HCT116 (cell line): ENCODE results near the gene LY86. TPM values are rescaled to one million over a fixed set of nuclear protein-coding genes. Genes with fewer than 3 reads are reported as not detected.

ENCODE experiments used
- ATAC-seq: fragments of 200-7000 bp; cut with Tn5 transposase; 2 replicates; pipeline ENCODE4 v1.9.1; 2020; ENCODE audit warnings: mild to moderate bottlenecking, moderate library complexity
- BruUV-seq: library from RNA; stranded (reverse); fragments of 400-500 nt; replicated peaks from 2 replicates; lab custom pipeline; 2021; lab: Mats Ljungman, UMichigan
- CTCF ChIA-PET: fragments of 300-600 bp; sonication (Branson Sonifier 250); formaldehyde crosslinking; loops from one replicate; lab custom pipeline; 2021; ENCODE audit warnings: antibody characterized with exemption; lab: Charles Lee
- POLR2A ChIA-PET: fragments of 300-600, 350-600 bp; sonication (Branson Sonifier 250); formaldehyde crosslinking; loops from one replicate; lab custom pipeline; 2021; ENCODE audit warnings: antibody characterized with exemption; lab: Charles Lee
- RAD21 ChIA-PET, 2 experiments: fragments of 300-600 bp; sonication (Branson Sonifier 250); formaldehyde crosslinking; loops; one replicate each; lab custom pipeline; 2023; ENCODE audit warnings: low total read pairs in 2 of 2; ENCODE audit not compliant: uncharacterized antibody in 2 of 2, unreplicated experiment in 2 of 2, low non-redundant PET in 1 of 2; lab: Charles Lee
- DNase-seq: peaks from one replicate; pipeline ENCODE4 v3.0.0-alpha.2; 2010; ENCODE audit warnings: low read depth, low spot score
- H2AFZ ChIP-seq: fragments of 200-600 bp; shearing (Covaris generic), sonication (generic); 2 replicates; pipeline ENCODE4 v1.6.1; 2017; ENCODE audit warnings: low read depth, mixed run types, mixed read lengths, antibody characterized with exemption, low read length; ENCODE audit not compliant: poor library complexity, severe bottlenecking
- H3K27ac ChIP-seq: 2 replicates; pipeline ENCODE4 v1.5.1; 2012; ENCODE audit warnings: low read depth, low read length
- H3K27me3 ChIP-seq: fragments of 200-600 bp; sonication (generic); 2 replicates; pipeline ENCODE4 v1.6.1; 2016; ENCODE audit warnings: mixed run types, low read length, mixed read lengths; ENCODE audit not compliant: insufficient read depth
- H3K36me3 ChIP-seq, 2 experiments: fragments of 200-500 bp in 1 of 2; fragments of 200-600 bp in 1 of 2; sonication (Bioruptor generic) in 1 of 2; sonication (generic) in 1 of 2; 2 replicates each; pipeline versions ENCODE4 v1.5.1 to v1.6.1; 2014 to 2016; ENCODE audit warnings: low read length in 2 of 2, inconsistent platforms in 1 of 2, mixed read lengths in 1 of 2, mixed run types in 1 of 2; ENCODE audit not compliant: insufficient read depth in 2 of 2, control insufficient read depth in 1 of 2
- H3K4me1 ChIP-seq, 2 experiments: fragments of 200-600 bp in 1 of 2; sonication (generic) in 1 of 2; 2 replicates each; pipeline versions ENCODE4 v1.5.1 to v1.6.1; 2012 to 2017; ENCODE audit warnings: low read length in 2 of 2, inconsistent platforms in 1 of 2, mild to moderate bottlenecking in 1 of 2, mixed read lengths in 1 of 2, mixed run types in 1 of 2, moderate library complexity in 1 of 2; ENCODE audit not compliant: insufficient read depth in 2 of 2, control insufficient read depth in 1 of 2
- H3K4me2 ChIP-seq: fragments of 200-600 bp; sonication (generic); 2 replicates; pipeline ENCODE4 v1.6.1; 2017; ENCODE audit warnings: mixed run types, low read length, mixed read lengths
- H3K4me3 ChIP-seq, 2 experiments: fragments of 200-600 bp in 1 of 2; sonication (generic) in 1 of 2; replicated peaks in 1 of 2; 2 replicates each; pipeline ENCODE4 v1.5.1; 2011 to 2016; ENCODE audit warnings: low read length in 2 of 2, control low read depth in 1 of 2, low read depth in 1 of 2, mild to moderate bottlenecking in 1 of 2, mixed read lengths in 1 of 2, mixed run types in 1 of 2
- H3K79me2 ChIP-seq: fragments of 200-600 bp; sonication (generic); 2 replicates; pipeline ENCODE4 v1.6.1; 2017; ENCODE audit warnings: mild to moderate bottlenecking, mixed run types, low read length, moderate library complexity, mixed read lengths; ENCODE audit not compliant: insufficient read depth
- H3K9ac ChIP-seq: fragments of 200-600 bp; sonication (generic); 2 replicates; pipeline ENCODE4 v1.6.1; 2016; ENCODE audit warnings: low read length, mixed read lengths
- H3K9me2 ChIP-seq: fragments of 200-600 bp; sonication (generic), shearing (Covaris generic); 2 replicates; pipeline ENCODE4 v1.6.1; 2017; ENCODE audit warnings: mixed run types, mild to moderate bottlenecking, moderate library complexity; ENCODE audit not compliant: insufficient read depth
- H3K9me3 ChIP-seq, 2 experiments: fragments of 200-500 bp in 1 of 2; fragments of 200-600 bp in 1 of 2; sonication (Bioruptor generic) in 1 of 2; sonication (generic) in 1 of 2; 2 replicates each; pipeline ENCODE4 v1.6.1; 2014 to 2017; ENCODE audit warnings: low read length in 2 of 2, mixed read lengths in 2 of 2, inconsistent platforms in 1 of 2, low read depth in 1 of 2, mild to moderate bottlenecking in 1 of 2, mixed run types in 1 of 2, moderate library complexity in 1 of 2; ENCODE audit not compliant: control insufficient read depth in 1 of 2, insufficient read depth in 1 of 2
- H4K20me1 ChIP-seq: fragments of 200-600 bp; sonication (generic), shearing (Covaris generic); 2 replicates; pipeline ENCODE4 v1.6.1; 2017; ENCODE audit warnings: mixed run types, mild to moderate bottlenecking, moderate library complexity; ENCODE audit not compliant: insufficient read depth
- CBX3 ChIP-seq: IDR thresholded peaks from 2 replicates; pipeline ENCODE4 v1.6.1; 2012; ENCODE audit warnings: low read depth
- CEBPB ChIP-seq: IDR thresholded peaks from 2 replicates; pipeline ENCODE4 v1.6.1; 2012; ENCODE audit warnings: low read depth
- ELF1 ChIP-seq: IDR thresholded peaks from 2 replicates; pipeline ENCODE4 v1.6.1; 2012; ENCODE audit warnings: low read depth, borderline replicate concordance
- FOSL1 ChIP-seq: IDR thresholded peaks from 2 replicates; pipeline ENCODE4 v1.6.1; 2012; ENCODE audit warnings: low read depth
- SIN3A ChIP-seq: IDR thresholded peaks from 2 replicates; pipeline ENCODE4 v1.6.1; 2012; ENCODE audit warnings: low read depth
- SP1 ChIP-seq: IDR thresholded peaks from 2 replicates; pipeline ENCODE4 v1.6.1; 2012; ENCODE audit warnings: low read depth
- ZFX ChIP-seq: fragments of 450-650 bp; IDR thresholded peaks from 2 replicates; pipeline ENCODE4 v1.6.1; 2017
- intact Hi-C: fragments of 100-400 bp; cut with micrococcal nuclease; formaldehyde crosslinking; loops from 2 replicates; pipeline ENCODE4 v1.10.0; 2022
- total RNA-seq: library from RNA; stranded (reverse); gene quantifications from one replicate; pipeline ENCODE4 v1.2.1, GENCODE V29; 2021; ENCODE audit not compliant: unreplicated experiment
- TF ChIP-seq, protein P1 (sequence below): IDR thresholded peaks from 2 replicates; pipeline ENCODE4 v1.6.1; 2011; ENCODE audit warnings: mild to moderate bottlenecking, low read length, moderate library complexity; ENCODE audit not compliant: insufficient replicate concordance; ENCODE audit errors: extremely low read depth

The LY86 gene
- total RNA-seq, 1 experiment from 2014 or later = not detected

DNA sequence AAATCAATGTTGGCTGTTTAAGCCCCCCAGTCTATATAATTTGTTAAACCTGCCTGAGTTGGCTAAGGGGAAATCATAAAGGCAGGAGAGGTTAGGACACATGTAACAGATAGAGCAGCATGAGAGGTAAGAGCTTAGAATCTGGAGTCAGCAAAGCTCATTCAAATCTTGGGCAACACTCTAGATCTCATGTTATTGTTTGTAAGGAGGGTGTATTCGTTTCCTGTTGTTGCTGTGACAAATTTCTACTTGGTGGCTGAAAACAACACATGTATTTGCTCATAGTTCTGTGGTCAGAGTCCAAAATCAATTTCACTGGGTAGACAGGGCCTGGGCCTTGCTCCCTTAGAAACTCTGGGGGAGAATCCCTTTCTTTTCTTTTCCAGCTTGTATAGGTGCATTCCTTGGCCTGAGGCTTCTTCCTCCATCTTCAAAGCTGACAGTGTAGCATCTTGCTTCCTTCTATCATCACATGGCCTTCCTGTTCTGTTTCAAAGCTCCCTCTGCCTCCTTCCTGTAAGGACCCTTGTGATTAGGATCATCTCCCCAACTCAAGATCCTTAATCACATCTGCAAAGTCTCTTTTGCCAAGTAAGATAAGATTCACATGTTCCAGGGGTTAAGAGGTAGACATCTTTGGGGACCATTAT lies 4.4 kb downstream of the LY86 start:
- ATAC-seq (no peak), DNase-seq (no peak)
- no peaks in the 10 kb centered on the region for H3K9me2 ChIP-seq
- no peaks in the 10 kb centered on the region for H4K20me1 ChIP-seq
- TF ChIP-seq CBX3 (no peak), CEBPB (no peak), ELF1 (no peak), FOSL1 (no peak), SIN3A (no peak), SP1 (no peak), ZFX (no peak)
- TF ChIP-seq, protein P1, sequence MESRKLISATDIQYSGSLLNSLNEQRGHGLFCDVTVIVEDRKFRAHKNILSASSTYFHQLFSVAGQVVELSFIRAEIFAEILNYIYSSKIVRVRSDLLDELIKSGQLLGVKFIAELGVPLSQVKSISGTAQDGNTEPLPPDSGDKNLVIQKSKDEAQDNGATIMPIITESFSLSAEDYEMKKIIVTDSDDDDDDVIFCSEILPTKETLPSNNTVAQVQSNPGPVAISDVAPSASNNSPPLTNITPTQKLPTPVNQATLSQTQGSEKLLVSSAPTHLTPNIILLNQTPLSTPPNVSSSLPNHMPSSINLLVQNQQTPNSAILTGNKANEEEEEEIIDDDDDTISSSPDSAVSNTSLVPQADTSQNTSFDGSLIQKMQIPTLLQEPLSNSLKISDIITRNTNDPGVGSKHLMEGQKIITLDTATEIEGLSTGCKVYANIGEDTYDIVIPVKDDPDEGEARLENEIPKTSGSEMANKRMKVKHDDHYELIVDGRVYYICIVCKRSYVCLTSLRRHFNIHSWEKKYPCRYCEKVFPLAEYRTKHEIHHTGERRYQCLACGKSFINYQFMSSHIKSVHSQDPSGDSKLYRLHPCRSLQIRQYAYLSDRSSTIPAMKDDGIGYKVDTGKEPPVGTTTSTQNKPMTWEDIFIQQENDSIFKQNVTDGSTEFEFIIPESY = no peak
- no peak overlapping the region for H3K27ac ChIP-seq
- no peaks in the 10 kb centered on the region for H3K79me2 ChIP-seq
- H3K4me2 ChIP-seq = no peak overlapping the region
- ChIA-PET RAD21 (no interaction called here), POLR2A (no interaction called here), CTCF (no interaction called here)
- no TSS peak for BruUV-seq
- H3K4me3 ChIP-seq = no peak overlapping the region
- no peak overlapping the region for H3K9ac ChIP-seq
- H3K9me3 ChIP-seq = no peaks in the 10 kb centered on the region
- intact Hi-C loops = no loop called here
- H2AFZ ChIP-seq = no peak overlapping the region
- H3K36me3 ChIP-seq = no peaks in the 10 kb centered on the region
- no peaks in the 10 kb centered on the region for H3K4me1 ChIP-seq
- 0 out of 2 replicates have a peak, but pooled peaks cover 4% of the 10 kb centered on the region for H3K27me3 ChIP-seq

DNA sequence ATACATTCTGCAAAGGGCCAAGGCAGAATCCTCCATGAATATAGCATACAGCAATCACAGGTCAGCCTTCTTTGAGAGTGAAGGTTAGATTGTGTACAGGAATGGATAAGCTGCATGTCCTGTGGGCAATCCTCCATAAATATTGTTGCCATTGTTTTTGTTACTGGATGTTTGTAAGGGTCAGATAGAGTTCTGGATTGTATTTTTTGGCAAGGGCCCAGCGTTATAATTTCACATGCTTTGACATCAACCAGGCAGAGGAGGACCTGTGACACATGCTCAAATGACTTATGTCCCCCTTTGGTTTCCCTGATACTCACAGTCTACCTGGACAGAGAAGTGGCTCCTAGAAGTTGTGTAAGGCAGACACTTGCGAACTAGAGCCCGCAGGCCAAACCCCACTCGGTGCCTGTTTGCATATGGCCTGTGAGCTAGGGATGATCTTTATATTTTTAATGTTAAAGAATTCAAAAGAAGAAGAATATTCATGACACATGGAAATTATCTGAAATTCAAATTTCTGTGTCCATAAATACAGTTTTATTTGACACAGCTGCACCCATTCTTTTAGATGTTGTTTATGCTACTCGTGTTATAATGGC lies 5.4 kb downstream of the LY86 start:
- H4K20me1 ChIP-seq = no peaks in the 10 kb centered on the region
- no peak overlapping the region for H3K27ac ChIP-seq
- H3K79me2 ChIP-seq = no peaks in the 10 kb centered on the region
- no peak overlapping the region for H3K4me2 ChIP-seq
- no TSS peak for BruUV-seq
- RAD21 ChIA-PET = no interaction called here
- H3K9ac ChIP-seq = no peak overlapping the region
- TF ChIP-seq FOSL1 = no peak
- CTCF ChIA-PET = no interaction called here
- H3K27me3 ChIP-seq = peaks cover 10% of the 10 kb centered on the region; the same call in 1 of the 2 replicates
- H3K9me2 ChIP-seq = no peaks in the 10 kb centered on the region
- intact Hi-C loops = no loop called here
- H3K36me3 ChIP-seq = no peaks in the 10 kb centered on the region
- ATAC-seq (no peak), DNase-seq (no peak)
- no peak overlapping the region for H2AFZ ChIP-seq
- H3K4me1 ChIP-seq = no peaks in the 10 kb centered on the region
- no peak overlapping the region for H3K4me3 ChIP-seq
- no peaks in the 10 kb centered on the region for H3K9me3 ChIP-seq
- POLR2A ChIA-PET = no interaction called here
